Natural killer cell treated with Interleukin-12 subunit alpha and Interleukin-12 subunit beta and Interleukin-15 and Interleukin-18, amount 100 ng/mL, for 72 hours (primary cell): ENCODE results near the gene PALS2. TPM values are rescaled to one million over a fixed set of nuclear protein-coding genes. Genes with fewer than 3 reads are reported as not detected.

Experiments
- ATAC-seq, 2 donors: fragments of 150-1000 bp; cut with Tn5 transposase in 1 of 2; sonication (Bioruptor Pico), chemical (Tn5 transposase) in 1 of 2; 2 replicates each; pipeline ENCODE4 v1.10.0; 2021
- DNase-seq: peaks from one replicate; pipeline ENCODE4 v3.0.0; 2022; ENCODE audit warnings: low spot score
- H3K27ac Mint-ChIP-seq, 2 donors: 1 replicate in 1 of 2; 2 replicates in 1 of 2; pipeline ENCODE4 v1.8.0; 2022; ENCODE audit warnings: mixed read lengths in 2 of 2, mild to moderate bottlenecking in 1 of 2, moderate library complexity in 1 of 2
- H3K27me3 Mint-ChIP-seq, 2 donors: 1 replicate in 1 of 2; 2 replicates in 1 of 2; pipeline ENCODE4 v1.8.0; 2022; ENCODE audit warnings: mixed read lengths in 2 of 2
- H3K36me3 Mint-ChIP-seq: one replicate; pipeline ENCODE4 v1.8.0; 2022; ENCODE audit warnings: mixed read lengths
- H3K4me1 Mint-ChIP-seq, 2 donors: 1 replicate in 1 of 2; 2 replicates in 1 of 2; pipeline ENCODE4 v1.8.0; 2022; ENCODE audit warnings: low read depth in 2 of 2, mixed read lengths in 2 of 2, mild to moderate bottlenecking in 1 of 2
- H3K4me3 Mint-ChIP-seq: one replicate; pipeline ENCODE4 v1.8.0; 2022; ENCODE audit warnings: mixed read lengths
- H3K9me3 Mint-ChIP-seq: 2 replicates; pipeline ENCODE4 v1.8.0; 2022; ENCODE audit warnings: mixed read lengths
- total RNA-seq, 2 donors: library from RNA; stranded (reverse); gene quantifications; one replicate each; pipeline ENCODE4 v1.2.3, GENCODE V29; 2022

PALS2 gene, protein sequence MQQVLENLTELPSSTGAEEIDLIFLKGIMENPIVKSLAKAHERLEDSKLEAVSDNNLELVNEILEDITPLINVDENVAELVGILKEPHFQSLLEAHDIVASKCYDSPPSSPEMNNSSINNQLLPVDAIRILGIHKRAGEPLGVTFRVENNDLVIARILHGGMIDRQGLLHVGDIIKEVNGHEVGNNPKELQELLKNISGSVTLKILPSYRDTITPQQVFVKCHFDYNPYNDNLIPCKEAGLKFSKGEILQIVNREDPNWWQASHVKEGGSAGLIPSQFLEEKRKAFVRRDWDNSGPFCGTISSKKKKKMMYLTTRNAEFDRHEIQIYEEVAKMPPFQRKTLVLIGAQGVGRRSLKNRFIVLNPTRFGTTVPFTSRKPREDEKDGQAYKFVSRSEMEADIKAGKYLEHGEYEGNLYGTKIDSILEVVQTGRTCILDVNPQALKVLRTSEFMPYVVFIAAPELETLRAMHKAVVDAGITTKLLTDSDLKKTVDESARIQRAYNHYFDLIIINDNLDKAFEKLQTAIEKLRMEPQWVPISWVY
- total RNA-seq: 10 to 100 TPM; 12.7 to 13.7 TPM

DNA sequence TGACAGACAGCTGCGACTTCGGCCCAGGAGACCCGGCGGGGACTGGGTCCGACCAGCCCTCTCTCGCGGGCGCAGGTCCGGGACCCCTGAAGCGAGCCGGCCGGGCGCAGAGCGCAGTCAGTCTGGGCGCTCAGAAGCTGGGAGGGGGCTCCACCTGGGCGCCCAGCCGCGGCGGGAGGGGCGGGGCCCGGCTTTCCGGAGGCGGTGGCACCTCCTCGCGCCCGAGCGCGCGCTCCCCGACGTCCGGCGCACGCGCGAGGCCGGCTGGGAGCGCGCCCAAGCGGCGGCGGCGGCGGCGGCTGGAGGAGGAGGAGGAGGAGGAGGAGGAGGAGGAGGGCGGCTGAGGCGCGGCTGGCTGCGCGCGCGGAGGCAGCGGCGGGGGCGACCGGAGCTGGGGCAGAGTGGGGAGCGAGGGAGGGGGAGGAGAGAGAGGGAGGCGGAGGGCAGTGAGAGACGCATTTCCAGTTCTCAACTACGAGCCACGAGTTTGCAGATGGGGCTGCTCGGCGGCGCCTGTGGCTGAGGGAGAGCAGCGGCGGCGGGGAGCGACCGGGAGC lies at the start of gene PALS2:
PALS2 (plus strand) TSS at position 456 of the 557 bp plus-strand sequence. CDS start 50,216 bp downstream, outside the sequence.
- Mint-ChIP-seq H3K4me1 (peaks cover 21 to 29% of the 10 kb centered on the region in 2 donors), H3K9me3 (no peaks in the 10 kb centered on the region), H3K27me3 (peaks cover 23 to 29% of the 10 kb centered on the region in 2 donors), H3K27ac (peak within 1 kb of the TSS; percentile 70 to 80), H3K4me3 (peak within 1 kb of the TSS; percentile 90), H3K36me3 (no peaks in the 10 kb centered on the region)
- peak; percentile 86 for DNase-seq
- ATAC-seq: peak; percentile 84 to 87

DNA sequence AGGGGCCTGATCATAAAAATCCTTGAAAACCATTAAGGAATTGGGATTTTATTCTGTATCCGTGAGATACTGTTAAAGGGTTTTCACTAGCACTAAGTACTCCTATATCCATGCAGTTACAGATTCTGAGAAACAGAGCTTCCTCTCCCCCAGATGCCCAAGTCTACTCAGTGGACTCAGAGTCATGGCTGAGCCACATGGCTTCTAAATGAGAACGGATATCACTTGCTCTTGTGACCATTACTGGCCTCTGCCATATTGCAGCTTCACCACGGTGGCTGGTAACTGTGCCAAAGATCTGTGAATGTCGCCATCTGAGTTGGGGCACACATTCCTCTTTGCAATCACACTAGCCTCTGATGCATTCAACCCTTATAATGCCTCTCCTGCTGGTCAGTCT lies 42.0 kb upstream of the PALS2 start:
- H3K4me1 Mint-ChIP-seq: no peaks in the 10 kb centered on the region
- no peak for ATAC-seq

DNA sequence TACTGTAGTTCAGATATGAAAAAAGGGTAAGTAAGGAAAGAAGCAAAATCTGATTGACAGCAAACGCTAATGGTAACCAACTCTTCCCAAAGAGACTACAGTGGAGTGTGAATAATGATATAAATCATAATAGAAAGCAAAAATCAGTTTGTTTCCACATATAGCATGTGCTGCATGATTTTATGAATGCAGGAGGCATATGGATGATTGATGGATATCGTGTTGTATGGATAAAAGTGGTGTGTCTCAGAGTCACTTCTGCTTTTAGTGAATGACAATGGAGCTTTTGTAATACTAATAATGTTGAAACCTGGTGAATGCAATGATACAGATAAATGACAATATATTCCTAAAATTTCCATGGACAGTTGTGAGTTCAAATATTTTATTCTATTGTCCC lies 36.6 kb upstream of the PALS2 start:
- H3K27me3 Mint-ChIP-seq: peaks cover under 1 to 7% of the 10 kb centered on the region in 2 donors
- no peak for DNase-seq
- no peaks in the 10 kb centered on the region for H3K9me3 Mint-ChIP-seq
- no peak for ATAC-seq
- no peaks in the 10 kb centered on the region for H3K4me1 Mint-ChIP-seq
- H3K27ac Mint-ChIP-seq: no peak overlapping the region
- H3K36me3 Mint-ChIP-seq: no peaks in the 10 kb centered on the region
- no peak overlapping the region for H3K4me3 Mint-ChIP-seq

More for the DNA sequence above, 42.0 kb upstream of the PALS2 start:
- Mint-ChIP-seq H3K27me3 (peaks cover 22 to 33% of the 10 kb centered on the region in 2 donors), H3K27ac (no peak overlapping the region), H3K9me3 (no peaks in the 10 kb centered on the region), H3K4me3 (no peak overlapping the region), H3K36me3 (no peaks in the 10 kb centered on the region)
- no peak for DNase-seq

DNA sequence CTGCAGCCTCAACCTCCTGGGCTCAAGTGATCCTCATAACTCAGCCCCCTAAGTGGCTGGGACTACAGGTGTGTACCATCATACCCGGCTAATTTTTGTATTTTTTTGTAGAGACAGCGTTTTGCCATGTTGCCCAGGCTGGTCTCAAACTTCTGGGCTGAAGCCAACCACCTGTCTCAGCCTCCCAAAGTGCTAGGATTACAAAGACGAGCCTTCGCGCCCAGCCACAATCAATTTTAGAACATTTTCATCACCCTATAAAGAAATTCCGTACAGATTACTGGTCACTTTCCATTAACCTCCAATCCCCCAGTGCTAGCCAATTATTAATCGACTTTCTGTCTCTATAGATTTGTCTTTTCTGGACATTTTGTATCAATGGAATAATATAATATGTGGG lies 32.3 kb upstream of the PALS2 start:
- ATAC-seq (no peak), DNase-seq (no peak)
- Mint-ChIP-seq H3K4me3 (no peak overlapping the region), H3K27me3 (peaks cover 0 to 8% of the 10 kb centered on the region in 2 donors), H3K27ac (no peak overlapping the region), H3K36me3 (no peaks in the 10 kb centered on the region), H3K9me3 (no peaks in the 10 kb centered on the region), H3K4me1 (no peaks in the 10 kb centered on the region)

DNA sequence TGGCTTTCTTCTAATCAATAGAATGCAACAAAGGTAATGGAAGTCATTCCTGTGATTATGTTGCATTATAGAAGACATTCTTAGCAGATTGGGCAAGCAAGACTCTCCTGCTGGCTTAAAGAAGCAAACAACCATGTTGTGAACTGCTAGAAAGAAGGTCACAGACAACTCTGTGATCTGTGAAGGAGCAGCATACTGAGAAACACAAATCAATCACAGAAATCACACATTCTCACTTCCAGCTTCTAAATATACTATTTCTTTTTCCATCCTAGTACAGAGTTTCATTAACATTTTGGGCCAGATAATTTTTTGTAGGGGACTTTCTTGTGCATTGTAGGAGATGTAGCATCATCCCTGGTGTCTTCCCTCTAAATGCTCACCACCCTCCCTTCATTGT lies 28.0 kb upstream of the PALS2 start:
- DNase-seq (no peak), ATAC-seq (no peak)
- Mint-ChIP-seq H3K4me1 (no peaks in the 10 kb centered on the region), H3K4me3 (no peak overlapping the region), H3K36me3 (no peaks in the 10 kb centered on the region), H3K27ac (no peak overlapping the region), H3K9me3 (no peaks in the 10 kb centered on the region), H3K27me3 (peaks cover 10 to 21% of the 10 kb centered on the region in 2 donors)

DNA sequence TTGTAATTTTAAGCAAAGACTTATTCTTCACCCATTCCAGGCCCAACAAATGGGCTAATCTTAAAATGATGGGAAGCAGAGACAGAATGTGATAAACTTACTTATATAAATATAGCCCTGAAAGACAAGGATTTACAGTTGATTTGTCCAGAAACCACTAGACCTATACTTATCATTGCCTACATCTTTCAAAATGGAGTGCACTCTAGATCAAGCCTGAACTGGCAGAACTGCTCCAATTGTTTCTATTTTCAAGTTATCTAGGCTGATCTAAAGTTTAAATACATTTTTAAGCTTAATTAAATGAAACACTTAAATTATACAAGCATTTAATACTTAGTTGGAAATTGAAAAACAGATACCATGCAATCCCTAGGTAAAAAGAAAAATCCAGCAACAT lies 24.9 kb upstream of the PALS2 start:
- no peaks in the 10 kb centered on the region for H3K9me3 Mint-ChIP-seq
- H3K27ac Mint-ChIP-seq: no peak overlapping the region
- H3K27me3 Mint-ChIP-seq: peaks cover 10 to 36% of the 10 kb centered on the region in 2 donors
- no peak overlapping the region for H3K4me3 Mint-ChIP-seq
- ATAC-seq (no peak), DNase-seq (no peak)
- H3K36me3 Mint-ChIP-seq: no peaks in the 10 kb centered on the region
- no peaks in the 10 kb centered on the region for H3K4me1 Mint-ChIP-seq

DNA sequence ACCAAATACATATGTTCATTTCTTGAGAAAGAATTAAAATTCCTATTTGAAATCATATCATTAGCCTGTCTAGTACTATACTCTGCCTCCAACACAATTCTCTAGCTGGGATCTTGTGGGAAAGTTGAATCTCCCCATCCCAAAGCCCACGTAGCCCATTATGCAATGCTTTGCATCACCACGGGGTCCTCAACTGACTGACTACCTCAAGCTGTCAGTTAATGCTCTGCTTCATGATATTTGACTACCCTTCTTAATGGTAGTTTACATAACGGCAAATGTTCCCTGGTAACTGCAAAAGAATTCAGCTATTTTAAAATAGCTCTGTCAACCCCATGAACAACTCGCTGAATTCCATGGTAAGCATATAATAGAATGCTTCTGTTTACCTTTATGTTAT lies 23.3 kb upstream of the PALS2 start:
- Mint-ChIP-seq H3K36me3 (no peaks in the 10 kb centered on the region), H3K27ac (no peak overlapping the region), H3K4me3 (no peak overlapping the region), H3K9me3 (no peaks in the 10 kb centered on the region), H3K4me1 (no peaks in the 10 kb centered on the region), H3K27me3 (peaks cover 6 to 36% of the 10 kb centered on the region in 2 donors)
- DNase-seq (no peak), ATAC-seq (no peak)

DNA sequence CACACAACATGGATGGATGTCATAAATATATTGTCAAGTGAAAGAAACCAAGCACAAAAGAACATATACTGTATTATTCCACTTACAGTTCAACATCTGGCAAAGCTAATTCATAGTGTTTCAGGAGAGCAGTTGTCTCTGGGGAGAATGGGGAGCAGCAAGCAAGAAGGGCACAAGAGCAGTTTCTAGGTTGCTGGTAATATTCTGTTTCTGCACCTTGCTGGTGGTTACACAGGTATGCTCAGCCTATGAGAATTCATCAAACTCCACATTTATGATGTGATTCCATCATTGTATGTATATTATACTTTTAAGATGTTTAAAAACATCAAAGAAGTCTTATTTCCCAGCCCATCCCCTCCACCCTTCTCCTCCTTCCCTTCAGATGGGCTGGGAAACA lies 18.1 kb upstream of the PALS2 start:
- no peaks in the 10 kb centered on the region for H3K9me3 Mint-ChIP-seq

DNA sequence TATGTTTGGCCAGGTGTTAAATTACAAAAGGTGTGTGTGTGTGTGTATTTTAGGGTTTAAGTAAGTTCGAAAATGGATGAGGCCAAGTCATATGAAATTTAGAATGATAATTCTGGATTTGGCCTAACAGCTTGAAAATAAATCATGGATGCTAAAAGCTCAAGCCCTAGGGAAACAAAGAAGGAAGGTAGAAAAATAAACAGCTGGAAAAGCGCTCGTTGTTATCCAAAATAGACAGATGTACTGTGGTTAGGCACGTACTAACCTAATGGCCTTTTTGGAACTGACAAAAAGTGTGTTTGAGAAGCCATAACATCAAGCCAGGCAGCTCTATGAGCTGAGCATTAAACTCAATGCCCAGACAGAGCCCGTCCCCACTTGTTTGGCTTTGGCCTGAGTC lies 17.5 kb upstream of the PALS2 start:
- Mint-ChIP-seq H3K4me1 (no peaks in the 10 kb centered on the region), H3K36me3 (no peaks in the 10 kb centered on the region), H3K4me3 (no peak overlapping the region), H3K9me3 (no peaks in the 10 kb centered on the region), H3K27me3 (peaks cover 6 to 19% of the 10 kb centered on the region in 2 donors), H3K27ac (no peak overlapping the region)
- DNase-seq (no peak), ATAC-seq (no peak)

More for the DNA sequence above, 18.1 kb upstream of the PALS2 start:
- no peak overlapping the region for H3K27ac Mint-ChIP-seq
- DNase-seq: no peak
- ATAC-seq: no peak
- H3K4me1 Mint-ChIP-seq: no peaks in the 10 kb centered on the region
- H3K36me3 Mint-ChIP-seq: no peaks in the 10 kb centered on the region
- no peak overlapping the region for H3K4me3 Mint-ChIP-seq
- peaks cover 6 to 20% of the 10 kb centered on the region in 2 donors for H3K27me3 Mint-ChIP-seq

DNA sequence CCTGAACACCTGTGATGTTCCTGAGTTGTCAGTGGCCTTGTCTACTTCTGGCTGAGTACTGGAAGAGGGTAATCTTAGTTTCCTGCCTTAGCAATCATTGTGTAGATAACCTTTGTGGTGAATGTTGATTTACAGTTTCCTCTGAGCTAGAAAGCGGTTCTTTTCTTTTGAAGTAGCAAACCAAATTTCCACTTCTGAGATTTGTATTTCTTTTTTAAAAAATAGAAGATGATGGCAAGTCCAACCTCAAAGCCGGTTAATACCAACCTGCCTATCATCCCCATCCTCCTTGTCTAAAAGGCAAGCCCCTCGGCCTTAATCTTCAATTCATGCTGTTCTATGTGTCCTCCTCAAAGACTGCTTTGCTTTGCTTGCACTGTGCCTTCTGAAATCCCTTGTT lies 12.5 kb upstream of the PALS2 start:
- H3K4me1 Mint-ChIP-seq: no peaks in the 10 kb centered on the region
- H3K36me3 Mint-ChIP-seq: no peaks in the 10 kb centered on the region
- peaks cover 12 to 28% of the 10 kb centered on the region in 2 donors for H3K27me3 Mint-ChIP-seq
- H3K27ac Mint-ChIP-seq: no peak overlapping the region
- ATAC-seq (no peak), DNase-seq (no peak)
- no peaks in the 10 kb centered on the region for H3K9me3 Mint-ChIP-seq
- H3K4me3 Mint-ChIP-seq: no peak overlapping the region

DNA sequence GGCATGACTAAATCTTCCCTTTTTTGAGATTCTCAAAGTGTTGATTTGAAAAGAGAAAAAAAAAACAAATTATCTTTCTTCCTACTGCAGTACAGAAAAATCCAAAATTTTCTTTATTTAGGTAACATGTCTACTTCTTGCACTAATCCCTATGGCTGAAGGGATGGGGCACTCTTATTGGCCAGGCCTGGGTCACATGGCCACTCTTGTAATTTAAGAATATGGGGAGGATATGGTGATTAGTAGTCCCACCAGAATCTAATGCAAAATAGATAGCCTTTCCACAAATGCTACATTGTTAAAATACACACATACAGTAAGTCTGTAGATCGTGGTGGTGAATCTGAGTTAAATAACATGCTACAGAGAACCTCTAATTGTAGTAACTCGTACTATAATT lies 7.0 kb upstream of the PALS2 start:
- H3K36me3 Mint-ChIP-seq: no peaks in the 10 kb centered on the region
- ATAC-seq: no peak
- no peaks in the 10 kb centered on the region for H3K4me1 Mint-ChIP-seq
- H3K9me3 Mint-ChIP-seq: no peaks in the 10 kb centered on the region
- H3K27ac Mint-ChIP-seq: no peak overlapping the region
- H3K4me3 Mint-ChIP-seq: no peak overlapping the region
- peaks cover 26 to 56% of the 10 kb centered on the region in 2 donors for H3K27me3 Mint-ChIP-seq
- DNase-seq: no peak

DNA sequence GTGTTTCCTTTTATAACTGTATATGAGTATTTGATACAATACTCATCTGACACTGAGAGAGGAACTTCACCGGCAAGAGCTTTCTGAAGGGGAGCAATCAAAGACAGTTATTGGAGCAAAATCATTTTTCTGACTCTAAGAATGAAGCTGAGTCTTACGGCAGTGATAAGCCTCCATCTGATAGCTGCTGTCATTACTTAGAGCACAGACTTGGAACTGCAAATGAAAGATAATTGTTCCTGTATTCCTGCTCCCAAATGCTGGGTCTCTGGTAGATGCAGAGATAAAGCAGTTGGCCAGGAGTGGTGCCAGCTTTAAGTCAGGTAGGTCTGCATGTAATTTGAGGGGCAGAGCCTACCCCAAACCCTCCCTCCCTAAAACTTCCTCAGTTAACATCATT lies 2.3 kb upstream of the PALS2 start:
- peaks cover 18 to 24% of the 10 kb centered on the region in 2 donors for H3K4me1 Mint-ChIP-seq
- H3K4me3 Mint-ChIP-seq: no peak overlapping the region
- H3K36me3 Mint-ChIP-seq: no peaks in the 10 kb centered on the region
- DNase-seq: no peak
- no peak overlapping the region for H3K27ac Mint-ChIP-seq
- H3K9me3 Mint-ChIP-seq: no peaks in the 10 kb centered on the region
- ATAC-seq: no peak
- peaks cover 24 to 43% of the 10 kb centered on the region in 2 donors for H3K27me3 Mint-ChIP-seq

DNA sequence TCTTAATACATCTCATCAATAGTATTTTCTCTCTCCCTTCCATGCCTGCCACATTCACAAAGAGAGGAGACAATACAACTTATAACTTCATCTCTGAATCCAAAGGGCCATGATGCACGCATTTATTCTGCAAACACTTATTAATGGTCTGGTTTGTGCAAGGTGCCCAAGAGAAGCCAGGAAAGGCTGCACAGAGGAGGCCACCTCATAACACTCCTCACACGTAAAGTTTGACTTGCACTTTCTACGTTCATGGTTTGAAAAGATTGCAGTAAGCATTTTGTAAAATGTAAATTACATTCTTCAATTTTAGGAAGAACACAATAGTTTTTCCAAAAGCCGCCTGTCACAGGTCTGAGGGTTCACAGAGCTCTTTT lies 1.2 kb upstream of the PALS2 start:
- no peaks in the 10 kb centered on the region for H3K9me3 Mint-ChIP-seq
- peaks cover 22 to 34% of the 10 kb centered on the region in 2 donors for H3K27me3 Mint-ChIP-seq
- DNase-seq (no peak), ATAC-seq (peak; percentile 48 to 52)
- peak overlapping the region; percentile 67 to 70 for H3K27ac Mint-ChIP-seq
- peak overlapping the region; percentile 84 for H3K4me3 Mint-ChIP-seq
- H3K36me3 Mint-ChIP-seq: no peaks in the 10 kb centered on the region
- peaks cover 21 to 29% of the 10 kb centered on the region in 2 donors for H3K4me1 Mint-ChIP-seq

DNA sequence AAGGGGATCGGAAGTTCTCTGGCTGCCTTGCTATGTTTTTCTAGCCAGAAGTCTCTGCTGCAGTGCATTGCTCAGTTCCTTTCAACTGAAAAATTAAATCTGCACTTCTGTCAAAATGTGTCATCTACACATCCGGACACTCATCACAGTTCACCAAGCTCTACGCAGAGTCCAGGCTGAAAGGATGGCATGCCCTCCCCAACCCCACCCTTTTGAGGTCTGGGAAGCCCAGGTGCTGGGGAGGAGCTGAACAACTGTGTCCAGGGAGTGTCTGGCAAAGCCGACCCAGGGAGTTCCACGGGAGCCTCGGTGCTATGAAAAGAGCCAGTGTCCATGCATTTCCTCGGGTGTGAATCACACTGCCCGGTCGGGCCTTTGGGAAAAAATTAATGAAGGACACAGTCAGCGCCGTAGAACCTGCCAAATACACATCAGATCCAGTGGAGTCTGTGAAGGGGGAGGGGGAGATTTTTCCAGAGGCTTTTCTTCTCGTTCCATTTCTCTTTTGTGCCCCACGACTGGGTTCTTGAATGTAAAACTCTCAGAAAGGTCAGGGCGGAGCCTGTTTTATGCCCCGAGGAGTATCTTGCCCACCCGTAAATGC lies 757 bp upstream of the PALS2 start:
- peak; percentile 55 to 74 for ATAC-seq
- peaks cover 23 to 31% of the 10 kb centered on the region in 2 donors for H3K27me3 Mint-ChIP-seq
- peak overlapping the region; percentile 84 for H3K4me3 Mint-ChIP-seq
- H3K9me3 Mint-ChIP-seq: no peaks in the 10 kb centered on the region
- peak; percentile 64 for DNase-seq
- no peaks in the 10 kb centered on the region for H3K36me3 Mint-ChIP-seq
- H3K4me1 Mint-ChIP-seq: peaks cover 21 to 29% of the 10 kb centered on the region in 2 donors
- H3K27ac Mint-ChIP-seq: peak overlapping the region; percentile 67 to 70
